Epithelial cell of proximal tubule (primary cell): Measurements from ENCODE around the gene ITGA6. TPM values are rescaled to one million over a fixed set of nuclear protein-coding genes. Genes with fewer than 3 reads are reported as not detected.

Experiments
- DNase-seq: peaks from one replicate; pipeline ENCODE4 v3.0.0-alpha.2; 2011; ENCODE audit warnings: low read depth
- H3K4me3 ChIP-seq: 2 replicates; pipeline ENCODE4 v1.5.1; 2011; ENCODE audit warnings: low read depth, mild to moderate bottlenecking, low read length
- CTCF ChIP-seq: conservative IDR thresholded peaks from 2 replicates; pipeline ENCODE4 v1.5.1; 2012; ENCODE audit warnings: low read depth, mild to moderate bottlenecking, low read length
- total RNA-seq: library from RNA; depleted of rRNA; stranded (reverse); fragments of >200 nt; gene quantifications from 2 replicates; pipeline ENCODE4 v1.2.3, GENCODE V29; 2015

Gene ITGA6
- total RNA-seq, 1 donor from 2014 or later: 100 TPM

- DNase-seq: no peak
- no peak for TF ChIP-seq CTCF
- no peak overlapping the region for H3K4me3 ChIP-seq
Measured at GRCh38 chr2:172395503-172395902, 31.9 kb upstream of the ITGA6 start.

- TF ChIP-seq CTCF: no peak
- no peak for DNase-seq
- H3K4me3 ChIP-seq: no peak overlapping the region
Measured at GRCh38 chr2:172397148-172397834, 30.1 kb upstream of the ITGA6 start.

- TF ChIP-seq CTCF: peak; percentile 4
- DNase-seq: no peak
- no peak overlapping the region for H3K4me3 ChIP-seq
Measured at GRCh38 chr2:172398440-172398839, 28.9 kb upstream of the ITGA6 start.

- no peak overlapping the region for H3K4me3 ChIP-seq
- no peak for DNase-seq
- no peak for TF ChIP-seq CTCF
Measured at GRCh38 chr2:172399765-172400164, 27.6 kb upstream of the ITGA6 start.

GRCh38 chr2:172402198-172402597, 25.2 kb upstream of the ITGA6 start:
- no peak overlapping the region for H3K4me3 ChIP-seq
- DNase-seq: no peak
- no peak for TF ChIP-seq CTCF

- H3K4me3 ChIP-seq: no peak overlapping the region
- DNase-seq: no peak
- TF ChIP-seq CTCF: no peak
Measured at GRCh38 chr2:172403402-172403801, 24.0 kb upstream of the ITGA6 start.

- no peak for DNase-seq
- no peak overlapping the region for H3K4me3 ChIP-seq
- no peak for TF ChIP-seq CTCF
Measured at GRCh38 chr2:172403881-172404468, 23.4 kb upstream of the ITGA6 start.
